ENCODE results near the gene RANGAP1. TPM values are rescaled to one million over a fixed set of nuclear protein-coding genes. Genes with fewer than 3 reads are reported as not detected.

RANGAP1 gene
- total RNA-seq, 2 experiments from 2014 or later = 108 to 119 TPM

DNA sequence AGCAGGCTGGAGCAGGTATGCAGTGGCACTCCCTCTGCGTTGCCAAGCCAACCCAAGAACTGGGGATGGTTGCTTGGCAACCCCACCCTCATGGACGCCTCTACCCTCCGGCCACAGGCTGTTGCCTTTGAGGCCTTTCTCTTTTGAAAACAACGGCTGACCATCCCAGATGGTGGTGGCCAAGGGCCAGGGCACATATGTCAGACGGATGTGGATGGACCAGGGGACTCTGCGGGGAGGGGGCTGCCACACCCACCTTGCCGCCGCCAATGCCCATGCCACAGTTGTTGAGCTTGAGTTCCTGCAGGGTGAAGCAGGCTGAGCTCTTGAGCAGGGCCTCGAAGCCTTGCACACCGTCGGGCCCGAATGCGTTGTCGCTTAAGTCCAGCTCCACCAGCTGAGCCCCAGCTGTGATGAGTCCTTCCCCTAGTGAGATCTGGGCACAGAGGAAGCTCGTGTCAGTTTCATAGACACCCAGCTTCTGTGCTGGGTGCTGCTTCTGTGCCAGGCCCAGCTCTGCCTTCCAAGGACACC is 21.5 kb downstream of the RANGAP1 start:
- Histone ChIP-seq H3K4me1 (ENCODE audit: insufficient read depth, low read length, poor library complexity, severe bottlenecking) (no peaks in the 10 kb centered on the region), H3K79me2 (ENCODE audit: insufficient read depth, low read depth, low read length) (no peaks in the 10 kb centered on the region), H3K9me3 (ENCODE audit: low read length) (no peaks in the 10 kb centered on the region), H4K20me1 (ENCODE audit: insufficient read depth, low read length) (no peaks in the 10 kb centered on the region), H3K4me2 (ENCODE audit: low read length) (no peak overlapping the region), H3K27ac (ENCODE audit: low read depth, low read length, poor library complexity, severe bottlenecking) (no peak overlapping the region), H3K4me3 (ENCODE audit: low read depth, low read length, poor library complexity, severe bottlenecking) (no peak overlapping the region), H2AFZ (ENCODE audit: low read length) (no peak overlapping the region), H3K36me3 (ENCODE audit: insufficient read depth, low read length) (peaks cover 97% of the 10 kb centered on the region), H3K9me2 (ENCODE audit: insufficient read depth, low read length) (no peaks in the 10 kb centered on the region)
- CTCF ChIA-PET (ENCODE audit: unreplicated experiment) = no interaction called here
- no peak for DNase-seq (ENCODE audit: low spot score)
- no TSS peak for BruUV-seq (replicated peaks)
- TF ChIP-seq, protein P1, sequence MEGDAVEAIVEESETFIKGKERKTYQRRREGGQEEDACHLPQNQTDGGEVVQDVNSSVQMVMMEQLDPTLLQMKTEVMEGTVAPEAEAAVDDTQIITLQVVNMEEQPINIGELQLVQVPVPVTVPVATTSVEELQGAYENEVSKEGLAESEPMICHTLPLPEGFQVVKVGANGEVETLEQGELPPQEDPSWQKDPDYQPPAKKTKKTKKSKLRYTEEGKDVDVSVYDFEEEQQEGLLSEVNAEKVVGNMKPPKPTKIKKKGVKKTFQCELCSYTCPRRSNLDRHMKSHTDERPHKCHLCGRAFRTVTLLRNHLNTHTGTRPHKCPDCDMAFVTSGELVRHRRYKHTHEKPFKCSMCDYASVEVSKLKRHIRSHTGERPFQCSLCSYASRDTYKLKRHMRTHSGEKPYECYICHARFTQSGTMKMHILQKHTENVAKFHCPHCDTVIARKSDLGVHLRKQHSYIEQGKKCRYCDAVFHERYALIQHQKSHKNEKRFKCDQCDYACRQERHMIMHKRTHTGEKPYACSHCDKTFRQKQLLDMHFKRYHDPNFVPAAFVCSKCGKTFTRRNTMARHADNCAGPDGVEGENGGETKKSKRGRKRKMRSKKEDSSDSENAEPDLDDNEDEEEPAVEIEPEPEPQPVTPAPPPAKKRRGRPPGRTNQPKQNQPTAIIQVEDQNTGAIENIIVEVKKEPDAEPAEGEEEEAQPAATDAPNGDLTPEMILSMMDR (conservative IDR thresholded peaks at IDR 0.05; ENCODE audit: low read length) = no peak
- TF ChIP-seq EZH2phosphoT487 (IDR thresholded peaks at IDR 0.05; ENCODE audit: borderline replicate concordance, low read depth, low read length) = no peak
- POLR2A ChIA-PET = no interaction called here
- intact Hi-C loops (cut with micrococcal nuclease; ENCODE audit: unreplicated experiment) = no loop called here

DNA sequence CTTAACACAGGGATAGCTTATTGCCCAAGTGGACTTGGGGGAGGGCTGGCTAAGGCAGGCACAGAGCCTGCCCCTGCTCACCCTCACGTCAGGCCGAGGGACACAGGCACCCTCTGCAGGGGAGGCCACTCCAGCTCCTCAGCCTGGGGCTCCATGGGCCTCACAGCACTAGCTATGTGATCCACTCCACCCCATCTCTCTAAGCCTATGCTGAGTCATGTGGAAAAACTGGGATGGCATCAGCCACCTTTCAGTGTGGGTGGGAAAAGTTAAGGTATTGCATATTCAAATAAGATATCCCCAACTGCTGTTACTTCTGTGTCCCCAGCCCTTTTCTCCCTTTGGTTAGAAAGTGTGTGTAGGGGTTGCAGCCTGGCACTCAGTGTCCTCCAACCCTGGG is 22.3 kb downstream of the RANGAP1 start:
- no peak for TF ChIP-seq EZH2phosphoT487 (IDR thresholded peaks at IDR 0.05; ENCODE audit: borderline replicate concordance, low read depth, low read length)
- TF ChIP-seq, protein P1 (conservative IDR thresholded peaks at IDR 0.05; ENCODE audit: low read length) = no peak
- no peak overlapping the region for H3K4me3 ChIP-seq (ENCODE audit: low read depth, low read length, poor library complexity, severe bottlenecking)
- no peaks in the 10 kb centered on the region for H3K9me3 ChIP-seq (ENCODE audit: low read length)
- POLR2A ChIA-PET = no interaction called here
- H4K20me1 ChIP-seq (ENCODE audit: insufficient read depth, low read length) = no peaks in the 10 kb centered on the region
- no TSS peak for BruUV-seq (replicated peaks)
- CTCF ChIA-PET (ENCODE audit: unreplicated experiment) = no interaction called here
- no peak for DNase-seq (ENCODE audit: low spot score)
- no peak overlapping the region for H2AFZ ChIP-seq (ENCODE audit: low read length)
- H3K4me2 ChIP-seq (ENCODE audit: low read length) = no peak overlapping the region
- H3K27ac ChIP-seq (ENCODE audit: low read depth, low read length, poor library complexity, severe bottlenecking) = no peak overlapping the region
- no peaks in the 10 kb centered on the region for H3K9me2 ChIP-seq (ENCODE audit: insufficient read depth, low read length)
- H3K79me2 ChIP-seq (ENCODE audit: insufficient read depth, low read depth, low read length) = no peaks in the 10 kb centered on the region
- H3K4me1 ChIP-seq (ENCODE audit: insufficient read depth, low read length, poor library complexity, severe bottlenecking) = no peaks in the 10 kb centered on the region
- intact Hi-C loops (cut with micrococcal nuclease; ENCODE audit: unreplicated experiment) = no loop called here
- H3K36me3 ChIP-seq (ENCODE audit: insufficient read depth, low read length) = peaks cover 97% of the 10 kb centered on the region

DNA sequence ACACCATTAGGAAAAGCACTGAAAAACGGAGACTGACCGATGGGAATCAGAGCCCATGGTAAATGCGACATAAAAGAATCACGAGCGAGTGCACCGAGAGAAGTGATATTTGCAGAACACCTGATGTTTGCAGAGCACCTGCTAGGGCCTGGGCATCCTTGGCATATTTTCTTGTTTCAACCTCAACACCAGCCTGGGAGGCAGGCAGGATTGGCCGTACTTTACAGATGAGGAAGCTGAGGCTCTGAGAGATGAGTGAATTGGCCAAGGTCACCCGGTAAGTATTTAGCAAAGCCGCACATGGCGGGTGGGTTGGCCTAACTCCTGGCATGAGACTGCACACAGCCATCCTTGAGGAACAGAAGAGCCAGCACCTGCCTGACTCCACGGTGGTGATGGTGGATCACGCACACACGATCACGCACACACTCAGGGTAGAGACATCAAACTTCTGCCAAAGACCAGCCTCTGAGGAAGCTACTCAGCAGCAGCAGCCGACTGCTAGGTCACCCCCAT is 23.7 kb downstream of the RANGAP1 start:
- ChIA-PET CTCF (ENCODE audit: unreplicated experiment) (no interaction called here), POLR2A (no interaction called here)
- Histone ChIP-seq H4K20me1 (ENCODE audit: insufficient read depth, low read length) (no peaks in the 10 kb centered on the region), H3K79me2 (ENCODE audit: insufficient read depth, low read depth, low read length) (no peaks in the 10 kb centered on the region), H3K9me2 (ENCODE audit: insufficient read depth, low read length) (no peaks in the 10 kb centered on the region), H3K27ac (ENCODE audit: low read depth, low read length, poor library complexity, severe bottlenecking) (no peak overlapping the region), H3K4me1 (ENCODE audit: insufficient read depth, low read length, poor library complexity, severe bottlenecking) (no peaks in the 10 kb centered on the region), H3K4me2 (ENCODE audit: low read length) (no peak overlapping the region), H2AFZ (ENCODE audit: low read length) (no peak overlapping the region), H3K4me3 (ENCODE audit: low read depth, low read length, poor library complexity, severe bottlenecking) (no peak overlapping the region), H3K9me3 (ENCODE audit: low read length) (no peaks in the 10 kb centered on the region), H3K36me3 (ENCODE audit: insufficient read depth, low read length) (peaks cover 97% of the 10 kb centered on the region)
- DNase-seq (ENCODE audit: low spot score) = no peak
- intact Hi-C loops (cut with micrococcal nuclease; ENCODE audit: unreplicated experiment) = no loop called here
- TF ChIP-seq EZH2phosphoT487 (IDR thresholded peaks at IDR 0.05; ENCODE audit: borderline replicate concordance, low read depth, low read length) = no peak
- TF ChIP-seq, protein P1 (conservative IDR thresholded peaks at IDR 0.05; ENCODE audit: low read length) = no peak
- BruUV-seq (replicated peaks) = no TSS peak

Data from OCI-LY7 (cell line).